Karpas-422 (cell line): Measurements from ENCODE around the gene GJA10. TPM values are rescaled to one million over a fixed set of nuclear protein-coding genes. Genes with fewer than 3 reads are reported as not detected.

Experiments used
- DNase-seq: peaks from one replicate; pipeline ENCODE4 v3.0.0-alpha.2; 2015
- H2AFZ ChIP-seq: fragments of 200-600 bp; sonication (generic); 2 replicates; pipeline ENCODE4 v1.6.1; 2014; ENCODE audit warnings: antibody characterized with exemption, low read length, mixed read lengths
- H3K27ac ChIP-seq: fragments of 200-600 bp; sonication (generic); 2 replicates; pipeline ENCODE4 v1.5.1; 2014; ENCODE audit warnings: mild to moderate bottlenecking, low read length, moderate library complexity
- H3K27me3 ChIP-seq: fragments of 200-600 bp; sonication (generic); 2 replicates; pipeline ENCODE4 v1.6.1; 2014; ENCODE audit warnings: low read length, mixed read lengths
- H3K36me3 ChIP-seq: fragments of 200-600 bp; sonication (generic); 2 replicates; pipeline ENCODE4 v1.6.1; 2014; ENCODE audit warnings: low read length, mixed read lengths; ENCODE audit not compliant: insufficient read depth
- H3K4me1 ChIP-seq: fragments of 200-600 bp; sonication (generic); 2 replicates; pipeline ENCODE4 v1.6.1; 2014; ENCODE audit warnings: mild to moderate bottlenecking, low read length, mixed read lengths
- H3K4me2 ChIP-seq: fragments of 200-600 bp; sonication (generic); 2 replicates; pipeline ENCODE4 v1.6.1; 2014; ENCODE audit warnings: low read length, low read depth, mild to moderate bottlenecking; ENCODE audit not compliant: poor library complexity, severe bottlenecking
- H3K4me3 ChIP-seq: fragments of 200-600 bp; sonication (generic); 2 replicates; pipeline ENCODE4 v1.5.1; 2014; ENCODE audit warnings: mild to moderate bottlenecking, antibody characterized with exemption, low read length, mixed read lengths
- H3K79me2 ChIP-seq: fragments of 200-600 bp; sonication (generic); 2 replicates; pipeline ENCODE4 v1.6.1; 2014; ENCODE audit warnings: mild to moderate bottlenecking, low read length, mixed read lengths
- H3K9ac ChIP-seq: fragments of 200-600 bp; sonication (generic); 2 replicates; pipeline ENCODE4 v1.6.0; 2014; ENCODE audit warnings: low read length
- H3K9me2 ChIP-seq: fragments of 200-600 bp; sonication (generic), shearing (Covaris generic); replicated peaks from 2 replicates; pipeline ENCODE4 v1.6.0; 2014; ENCODE audit warnings: mild to moderate bottlenecking, low read length, moderate library complexity; ENCODE audit not compliant: insufficient read depth
- H3K9me3 ChIP-seq: fragments of 300-700, 200-600 bp; sonication (generic); 2 replicates; pipeline ENCODE4 v1.6.1; 2014; ENCODE audit warnings: low read length, mixed read lengths
- H4K20me1 ChIP-seq: fragments of 200-600 bp; sonication (generic); 2 replicates; pipeline ENCODE4 v1.6.1; 2014; ENCODE audit warnings: mild to moderate bottlenecking, antibody characterized with exemption, low read length, low read depth; ENCODE audit not compliant: insufficient read depth
- small RNA-seq: library from RNA; depleted of rRNA; stranded (forward); fragments of <200 nt; gene quantifications from one replicate; pipeline ENCODE3, GENCODE V24; 2014
- total RNA-seq: library from RNA; depleted of rRNA; stranded (reverse); fragments of >200 nt; shearing (Covaris generic); gene quantifications from 2 replicates; pipeline ENCODE4 v1.2.3, GENCODE V29; 2014; ENCODE audit warnings: low replicate concordance; rRNA removed

Gene GJA10
- total RNA-seq, 1 experiment from 2014 or later = 1.3 TPM

DNA sequence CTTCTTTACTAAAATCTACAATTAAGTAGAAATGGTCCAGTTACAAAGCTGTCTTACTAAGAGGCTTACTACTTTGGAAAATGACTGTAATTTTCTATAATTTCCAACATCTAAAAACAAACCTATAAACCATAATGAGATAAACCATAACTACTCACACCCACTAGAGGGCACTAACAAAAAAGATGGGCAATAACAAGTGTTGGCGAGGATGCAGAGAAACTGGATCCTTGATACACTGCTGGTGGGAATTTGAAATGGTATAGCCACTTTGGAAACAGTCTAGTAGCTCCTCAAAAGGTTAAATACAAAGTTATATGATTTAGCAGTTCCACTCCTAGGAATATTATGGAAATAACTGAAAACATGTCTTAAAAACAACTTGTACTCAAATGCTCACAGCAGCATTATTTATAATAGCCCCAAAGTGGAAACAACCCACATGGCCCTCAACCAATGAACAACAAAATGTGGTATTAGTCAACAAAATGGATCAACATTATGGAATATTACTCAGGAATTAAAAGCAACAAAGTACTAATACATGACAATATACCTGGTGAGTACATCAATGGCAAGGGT lies 50.6 kb downstream of the GJA10 start:
- no peaks in the 10 kb centered on the region for H3K36me3 ChIP-seq
- peak; percentile 68 for DNase-seq

More for the DNA sequence above, 50.6 kb downstream of the GJA10 start:
- Histone ChIP-seq H3K4me2 (no peak overlapping the region), H3K4me1 (no peaks in the 10 kb centered on the region), H3K9me3 (no peaks in the 10 kb centered on the region), H3K4me3 (no peak overlapping the region), H3K9me2 (no peaks in the 10 kb centered on the region), H4K20me1 (no peaks in the 10 kb centered on the region), H3K27me3 (no peaks in the 10 kb centered on the region), H3K27ac (no peak overlapping the region), H2AFZ (no peak overlapping the region), H3K9ac (no peak overlapping the region), H3K79me2 (no peaks in the 10 kb centered on the region)

Small RNA genes within 50 kb of the gene (small RNA-seq; reads per million reads assigned to genes)
- not detected for gene RF00019

Other genes starting within 250 kb of the GJA10 start
- gene MDN1, start 74.7 kb upstream of the GJA10 start, total RNA-seq = 36.5 and 42.0 TPM in 2 replicates
- 14.4 and 23.6 TPM in 2 replicates for gene CASP8AP2, start 64.6 kb upstream of the GJA10 start, total RNA-seq